H9 (cell line): Measurements from ENCODE around the gene UST. TPM values are rescaled to one million over a fixed set of nuclear protein-coding genes. Genes with fewer than 3 reads are reported as not detected.

Experiments used
- DNase-seq: peaks from one replicate; pipeline ENCODE4 v3.0.0-alpha.2; 2017
- H2AFZ ChIP-seq: one replicate; pipeline ENCODE4 v1.6.1; 2013; ENCODE audit warnings: mild to moderate bottlenecking, low read length, control low read depth, moderate library complexity
- H2AK5ac ChIP-seq: 2 replicates; pipeline ENCODE4 v1.6.1; 2013; ENCODE audit warnings: low read length, control low read depth, mixed read lengths; ENCODE audit not compliant: insufficient read length
- H2BK120ac ChIP-seq: one replicate; pipeline ENCODE4 v1.6.1; 2013; ENCODE audit warnings: low read depth, mild to moderate bottlenecking, low read length, control low read depth, inconsistent platforms; ENCODE audit not compliant: poor library complexity, severe bottlenecking
- H2BK12ac ChIP-seq: 2 replicates; pipeline ENCODE4 v1.6.1; 2013; ENCODE audit warnings: low read length, control low read depth, mixed read lengths, low read depth; ENCODE audit not compliant: insufficient read length
- H2BK15ac ChIP-seq: 2 replicates; pipeline ENCODE4 v1.6.1; 2013; ENCODE audit warnings: low read depth, low read length, control low read depth
- H2BK20ac ChIP-seq: one replicate; pipeline ENCODE4 v1.6.1; 2013; ENCODE audit warnings: low read depth, mild to moderate bottlenecking, low read length, control low read depth, inconsistent platforms; ENCODE audit not compliant: poor library complexity, severe bottlenecking
- H2BK5ac ChIP-seq: 2 replicates; pipeline ENCODE4 v1.6.1; 2013; ENCODE audit warnings: low read length, control low read depth, mixed read lengths; ENCODE audit not compliant: insufficient read length
- H3K14ac ChIP-seq: 2 replicates; pipeline ENCODE4 v1.6.1; 2013; ENCODE audit warnings: low read length, control low read depth; ENCODE audit not compliant: insufficient read depth
- H3K18ac ChIP-seq: 2 replicates; pipeline ENCODE4 v1.6.1; 2013; ENCODE audit warnings: low read depth, mild to moderate bottlenecking, mixed read lengths, low read length, control low read depth; ENCODE audit not compliant: insufficient read length
- H3K23ac ChIP-seq: 2 replicates; pipeline ENCODE4 v1.6.1; 2013; ENCODE audit warnings: low read length, control low read depth, mixed read lengths, low read depth; ENCODE audit not compliant: insufficient read length
- H3K23me2 ChIP-seq: 2 replicates; pipeline ENCODE4 v1.6.1; 2013; ENCODE audit warnings: low read depth, mild to moderate bottlenecking, mixed read lengths, low read length, control low read depth; ENCODE audit not compliant: insufficient read length, poor library complexity, severe bottlenecking
- H3K27ac ChIP-seq: 2 replicates; pipeline ENCODE4 v1.5.1; 2013; ENCODE audit warnings: low read length, control low read depth, mixed read lengths, low read depth; ENCODE audit not compliant: insufficient read length
- H3K27me3 ChIP-seq: 2 replicates; pipeline ENCODE4 v1.6.1; 2013; ENCODE audit warnings: low read length, control low read depth, inconsistent platforms; ENCODE audit not compliant: insufficient read depth
- H3K4ac ChIP-seq: 2 replicates; pipeline ENCODE4 v1.6.1; 2013; ENCODE audit warnings: low read depth, mild to moderate bottlenecking, control low read depth, inconsistent platforms, low read length, moderate library complexity
- H3K4me1 ChIP-seq: 2 replicates; pipeline ENCODE4 v1.6.1; 2013; ENCODE audit warnings: low read length, control low read depth, inconsistent platforms; ENCODE audit not compliant: insufficient read depth
- H3K4me2 ChIP-seq: 2 replicates; pipeline ENCODE4 v1.6.1; 2013; ENCODE audit warnings: low read length, control low read depth, mixed read lengths; ENCODE audit not compliant: insufficient read length, insufficient read depth
- H3K56ac ChIP-seq: 2 replicates; pipeline ENCODE4 v1.6.1; 2013; ENCODE audit warnings: low read depth, mild to moderate bottlenecking, mixed read lengths, low read length, control low read depth; ENCODE audit not compliant: insufficient read length
- H3K79me1 ChIP-seq: 2 replicates; pipeline ENCODE4 v1.6.1; 2013; ENCODE audit warnings: low read depth, mild to moderate bottlenecking, moderate library complexity, low read length, control low read depth, inconsistent platforms; ENCODE audit not compliant: insufficient read depth, poor library complexity, severe bottlenecking
- H3K79me2 ChIP-seq: 2 replicates; pipeline ENCODE4 v1.6.1; 2013; ENCODE audit warnings: low read length, control low read depth, inconsistent platforms; ENCODE audit not compliant: insufficient read depth
- H3K9ac ChIP-seq: 2 replicates; pipeline ENCODE4 v1.6.1; 2013; ENCODE audit warnings: low read length, control low read depth, mixed read lengths; ENCODE audit not compliant: insufficient read length; ENCODE audit errors: extremely low read depth
- H3K9me3 ChIP-seq: one replicate; pipeline ENCODE4 v1.6.1; 2013; ENCODE audit warnings: low read depth, low read length, inconsistent platforms; ENCODE audit not compliant: control insufficient read depth
- H3T11ph ChIP-seq: one replicate; pipeline ENCODE4 v1.6.1; 2013; ENCODE audit warnings: mild to moderate bottlenecking, low read length, control low read depth, inconsistent platforms
- H4K20me1 ChIP-seq: one replicate; pipeline ENCODE4 v1.6.1; 2013; ENCODE audit not compliant: control insufficient read depth, insufficient read length, insufficient read depth
- H4K5ac ChIP-seq: 2 replicates; pipeline ENCODE4 v1.6.1; 2013; ENCODE audit warnings: low read depth, mild to moderate bottlenecking, mixed read lengths, low read length, control low read depth; ENCODE audit not compliant: insufficient read length
- H4K8ac ChIP-seq: replicated peaks from 2 replicates; pipeline ENCODE4 v1.6.1; 2013; ENCODE audit warnings: low read length, control low read depth, mixed read lengths, low read depth; ENCODE audit not compliant: insufficient read length
- H4K91ac ChIP-seq: 2 replicates; pipeline ENCODE4 v1.6.1; 2013; ENCODE audit warnings: low read depth, mild to moderate bottlenecking, moderate library complexity, mixed read lengths, low read length, control low read depth; ENCODE audit not compliant: insufficient read length
- H3K27ac Mint-ChIP-seq, 3 experiments: 2 replicates in 2 of 3; 3 replicates in 1 of 3; pipeline ENCODE4 v1.8.0; 2020 to 2021; ENCODE audit warnings: mixed read lengths in 3 of 3, mild to moderate bottlenecking in 1 of 3, moderate library complexity in 1 of 3
- H3K27me3 Mint-ChIP-seq: 2 replicates; pipeline ENCODE4 v1.8.0; 2021; ENCODE audit warnings: low read depth, mild to moderate bottlenecking, moderate library complexity, mixed read lengths
- H3K36me3 Mint-ChIP-seq, 3 experiments: 2 replicates in 2 of 3; 3 replicates in 1 of 3; pipeline ENCODE4 v1.8.0; 2020 to 2021; ENCODE audit warnings: low read depth in 3 of 3, mixed read lengths in 3 of 3; ENCODE audit not compliant: insufficient read depth in 1 of 3
- H3K4me1 Mint-ChIP-seq, 2 experiments: 2 replicates each; pipeline ENCODE4 v1.8.0; 2020; ENCODE audit warnings: mixed read lengths in 2 of 2
- H3K4me3 Mint-ChIP-seq, 2 experiments: 2 replicates in 1 of 2; 3 replicates in 1 of 2; pipeline ENCODE4 v1.8.0; 2020 to 2021; ENCODE audit warnings: mild to moderate bottlenecking in 2 of 2, mixed read lengths in 2 of 2, moderate library complexity in 1 of 2
- H3K9me3 Mint-ChIP-seq, 2 experiments: 2 replicates in 1 of 2; 3 replicates in 1 of 2; pipeline ENCODE4 v1.8.0; 2020; ENCODE audit warnings: mild to moderate bottlenecking in 2 of 2, mixed read lengths in 2 of 2, moderate library complexity in 1 of 2
- WGBS: extraction: QIAGEN DNeasy Blood & Tissue Kit; methylation state at CpG from one replicate; pipeline ENCODE4 v1.1.7; 2013; ENCODE audit warnings: missing lambda C conversion rate, low lambda C conversion rate, mixed read lengths; ENCODE audit not compliant: insufficient read length; ENCODE audit errors: extremely low coverage; 5-methylcytosine and 5-hydroxymethylcytosine counted together
- total RNA-seq: library from RNA; stranded (reverse); gene quantifications from 2 replicates; pipeline ENCODE4 v1.2.1, GENCODE V29; 2021
- TF ChIP-seq, protein P1 (sequence below): fragments of 200-600 bp; sonication (generic); conservative IDR thresholded peaks from 3 replicates; pipeline ENCODE4 v1.8.0; 2021; ENCODE audit warnings: antibody characterized with exemption, mild to moderate bottlenecking

The UST gene
- total RNA-seq, 1 experiment from 2014 or later: 14.4 TPM

DNA sequence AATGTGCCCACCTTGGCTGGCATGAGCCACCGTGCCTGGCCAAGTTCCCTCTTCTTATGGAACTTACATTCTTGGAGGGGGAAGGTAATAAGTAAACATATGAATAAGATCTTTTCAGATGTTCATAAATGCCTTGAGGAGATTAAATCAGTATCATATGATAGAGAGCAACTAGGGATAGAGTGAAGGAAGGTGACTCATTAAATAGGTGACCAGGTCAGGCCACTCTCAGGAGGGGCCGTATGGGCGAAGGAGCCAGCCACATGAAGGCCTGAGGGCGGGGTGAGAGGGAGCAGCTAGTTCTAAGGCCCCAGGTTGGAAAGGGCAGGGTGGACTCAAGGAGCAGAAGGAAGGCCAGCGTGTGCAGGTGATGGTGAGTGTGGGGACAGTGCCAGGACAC lies 91.1 kb downstream of the UST start:
- H3K4me3 Mint-ChIP-seq: no peak overlapping the region
- Histone ChIP-seq H3K4ac (no peak overlapping the region), H2AFZ (no peak overlapping the region), H3K18ac (no peak overlapping the region), H3K56ac (no peak overlapping the region), H4K91ac (no peak overlapping the region), H2BK120ac (no peak overlapping the region), H4K5ac (no peak overlapping the region), H4K20me1 (no peaks in the 10 kb centered on the region), H3K4me2 (no peak overlapping the region), H3K9me3 (no peaks in the 10 kb centered on the region), H3K27me3 (no peaks in the 10 kb centered on the region), H3K79me2 (peaks cover 18% of the 10 kb centered on the region; the same call in 1 of the 2 replicates), H2AK5ac (no peak overlapping the region), H3K4me1 (peaks cover 6% of the 10 kb centered on the region; the same call in 1 of the 2 replicates), H4K8ac (no peak overlapping the region), H3K23ac (no peak overlapping the region), H3K14ac (peak overlapping the region; percentile 77; the same call in 1 of the 2 replicates), H2BK20ac (no peak overlapping the region), H3K9ac (no peak overlapping the region), H2BK5ac (no peak overlapping the region), H2BK15ac (no peak overlapping the region), H3K27ac (no peak overlapping the region), H3T11ph (no peak overlapping the region), H3K23me2 (no peaks in the 10 kb centered on the region), H3K79me1 (peaks cover 8% of the 10 kb centered on the region), H2BK12ac (no peak overlapping the region)
- peaks cover 49 to 50% of the 10 kb centered on the region in 2 experiments for H3K4me1 Mint-ChIP-seq
- H3K27me3 Mint-ChIP-seq: no peaks in the 10 kb centered on the region
- no CpG with 5 or more reads among the region's 5 CpGs for WGBS
- DNase-seq: no peak
- H3K27ac Mint-ChIP-seq: peak overlapping the region in 2 of 3 experiments; percentile 53; a peak in 3 of 7 replicates
- TF ChIP-seq, protein P1, sequence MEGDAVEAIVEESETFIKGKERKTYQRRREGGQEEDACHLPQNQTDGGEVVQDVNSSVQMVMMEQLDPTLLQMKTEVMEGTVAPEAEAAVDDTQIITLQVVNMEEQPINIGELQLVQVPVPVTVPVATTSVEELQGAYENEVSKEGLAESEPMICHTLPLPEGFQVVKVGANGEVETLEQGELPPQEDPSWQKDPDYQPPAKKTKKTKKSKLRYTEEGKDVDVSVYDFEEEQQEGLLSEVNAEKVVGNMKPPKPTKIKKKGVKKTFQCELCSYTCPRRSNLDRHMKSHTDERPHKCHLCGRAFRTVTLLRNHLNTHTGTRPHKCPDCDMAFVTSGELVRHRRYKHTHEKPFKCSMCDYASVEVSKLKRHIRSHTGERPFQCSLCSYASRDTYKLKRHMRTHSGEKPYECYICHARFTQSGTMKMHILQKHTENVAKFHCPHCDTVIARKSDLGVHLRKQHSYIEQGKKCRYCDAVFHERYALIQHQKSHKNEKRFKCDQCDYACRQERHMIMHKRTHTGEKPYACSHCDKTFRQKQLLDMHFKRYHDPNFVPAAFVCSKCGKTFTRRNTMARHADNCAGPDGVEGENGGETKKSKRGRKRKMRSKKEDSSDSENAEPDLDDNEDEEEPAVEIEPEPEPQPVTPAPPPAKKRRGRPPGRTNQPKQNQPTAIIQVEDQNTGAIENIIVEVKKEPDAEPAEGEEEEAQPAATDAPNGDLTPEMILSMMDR: no peak
- no peaks in the 10 kb centered on the region for H3K9me3 Mint-ChIP-seq
- H3K36me3 Mint-ChIP-seq: no peaks in the 10 kb centered on the region
